ENCODE results near the gene FN1.

GRCh38 chr2:215415218-215415617 is 20.6 kb downstream of the FN1 start:
- TF ChIP-seq, protein P1, sequence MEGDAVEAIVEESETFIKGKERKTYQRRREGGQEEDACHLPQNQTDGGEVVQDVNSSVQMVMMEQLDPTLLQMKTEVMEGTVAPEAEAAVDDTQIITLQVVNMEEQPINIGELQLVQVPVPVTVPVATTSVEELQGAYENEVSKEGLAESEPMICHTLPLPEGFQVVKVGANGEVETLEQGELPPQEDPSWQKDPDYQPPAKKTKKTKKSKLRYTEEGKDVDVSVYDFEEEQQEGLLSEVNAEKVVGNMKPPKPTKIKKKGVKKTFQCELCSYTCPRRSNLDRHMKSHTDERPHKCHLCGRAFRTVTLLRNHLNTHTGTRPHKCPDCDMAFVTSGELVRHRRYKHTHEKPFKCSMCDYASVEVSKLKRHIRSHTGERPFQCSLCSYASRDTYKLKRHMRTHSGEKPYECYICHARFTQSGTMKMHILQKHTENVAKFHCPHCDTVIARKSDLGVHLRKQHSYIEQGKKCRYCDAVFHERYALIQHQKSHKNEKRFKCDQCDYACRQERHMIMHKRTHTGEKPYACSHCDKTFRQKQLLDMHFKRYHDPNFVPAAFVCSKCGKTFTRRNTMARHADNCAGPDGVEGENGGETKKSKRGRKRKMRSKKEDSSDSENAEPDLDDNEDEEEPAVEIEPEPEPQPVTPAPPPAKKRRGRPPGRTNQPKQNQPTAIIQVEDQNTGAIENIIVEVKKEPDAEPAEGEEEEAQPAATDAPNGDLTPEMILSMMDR (IDR thresholded peaks at IDR 0.05): no peak
- no peak for TF ChIP-seq POLR2A (IDR thresholded peaks at IDR 0.05)
